HepG2 (cell line): ENCODE data around the gene PPP1R9B. TPM values are rescaled to one million over a fixed set of nuclear protein-coding genes. Genes with fewer than 3 reads are reported as not detected.

Experiments used
- ATRX ChIP-seq: sonication (generic); formaldehyde crosslinking; IDR thresholded peaks from 2 replicates; pipeline ENCODE4 v1.4.0; 2020; ENCODE audit warnings: missing genetic modification reagents, borderline replicate concordance
- CENPBD1 ChIP-seq: sonication (generic); formaldehyde crosslinking; IDR thresholded peaks from 2 replicates; pipeline ENCODE4 v1.8.0; 2022; ENCODE audit warnings: missing genetic modification reagents, low read depth, mild to moderate bottlenecking, borderline replicate concordance
- FOXC1 ChIP-seq: sonication (generic); formaldehyde crosslinking; IDR thresholded peaks from 2 replicates; pipeline ENCODE4 v1.8.0; 2022; ENCODE audit warnings: mild to moderate bottlenecking, missing genetic modification reagents, borderline replicate concordance
- HBP1 ChIP-seq: IDR thresholded peaks from 2 replicates; pipeline ENCODE4 v1.6.1; 2016; ENCODE audit warnings: low read depth, control low read depth
- HDAC2 ChIP-seq: sonication (generic); formaldehyde crosslinking; IDR thresholded peaks from 2 replicates; pipeline ENCODE4 v1.4.0; 2020; ENCODE audit warnings: missing genetic modification reagents
- HNF4A ChIP-seq: sonication (generic); formaldehyde crosslinking; IDR thresholded peaks from 2 replicates; pipeline ENCODE4 v1.4.0; 2020; ENCODE audit warnings: missing genetic modification reagents
- KAT2B ChIP-seq: fragments of 150-350 bp; IDR thresholded peaks from 2 replicates; pipeline ENCODE4 v1.6.1; 2014; ENCODE audit warnings: low read depth, low read length, borderline replicate concordance
- MTF1 ChIP-seq: sonication (generic); formaldehyde crosslinking; IDR thresholded peaks from 2 replicates; pipeline ENCODE4 v1.5.0; 2020; ENCODE audit warnings: missing genetic modification reagents
- MXD4 ChIP-seq: IDR thresholded peaks from 2 replicates; pipeline ENCODE4 v1.6.1; 2016; ENCODE audit warnings: mild to moderate bottlenecking, missing biosample characterization, missing genetic modification reagents
- NFIB ChIP-seq: sonication (generic); formaldehyde crosslinking; IDR thresholded peaks from 2 replicates; pipeline ENCODE4 v1.9.0; 2021; ENCODE audit warnings: missing genetic modification reagents, mild to moderate bottlenecking, borderline replicate concordance
- NFKBIZ ChIP-seq: IDR thresholded peaks from 2 replicates; pipeline ENCODE4 v1.6.1; 2018; ENCODE audit warnings: missing genetic modification reagents, missing compliant biosample characterization
- PRDM10 ChIP-seq: sonication (generic); formaldehyde crosslinking; IDR thresholded peaks from 2 replicates; pipeline ENCODE4 v1.4.0; 2020; ENCODE audit warnings: low read depth, missing genetic modification reagents
- RBM39 ChIP-seq: fragments of 200-400 bp; formaldehyde crosslinking; IDR thresholded peaks from one replicate; pipeline ENCODE4 v1.6.1; 2018; ENCODE audit warnings: antibody characterized with exemption, mild to moderate bottlenecking, low read depth, low read length; ENCODE audit not compliant: poor library complexity, severe bottlenecking
- SMC3 ChIP-seq: IDR thresholded peaks from 2 replicates; pipeline ENCODE4 v1.6.1; 2011; ENCODE audit warnings: low read length, improper control_type of control experiment
- ZBTB44 ChIP-seq: sonication (generic); formaldehyde crosslinking; IDR thresholded peaks from 2 replicates; pipeline ENCODE4 v1.4.0; 2020; ENCODE audit warnings: missing genetic modification reagents
- ZFP37 ChIP-seq: sonication (generic); formaldehyde crosslinking; IDR thresholded peaks from 2 replicates; pipeline ENCODE4 v1.4.0; 2020; ENCODE audit warnings: missing genetic modification reagents, borderline replicate concordance
- ZFP62 ChIP-seq: sonication (generic); formaldehyde crosslinking; IDR thresholded peaks from 2 replicates; pipeline ENCODE4 v1.4.0; 2020; ENCODE audit warnings: missing genetic modification reagents
- ZFX ChIP-seq: sonication (generic); formaldehyde crosslinking; IDR thresholded peaks from 2 replicates; pipeline ENCODE4 v1.4.0; 2020; ENCODE audit warnings: mild to moderate bottlenecking, low read depth, missing genetic modification reagents, moderate library complexity
- ZFY ChIP-seq: sonication (generic); formaldehyde crosslinking; IDR thresholded peaks from 2 replicates; pipeline ENCODE4 v1.4.0; 2020; ENCODE audit warnings: missing genetic modification reagents
- ZNF260 ChIP-seq: sonication (generic); formaldehyde crosslinking; IDR thresholded peaks from 2 replicates; pipeline ENCODE4 v1.4.0; 2020; ENCODE audit warnings: missing genetic modification reagents, low read depth, mild to moderate bottlenecking, borderline replicate concordance
- ZNF569 ChIP-seq: sonication (generic); formaldehyde crosslinking; IDR thresholded peaks from 2 replicates; pipeline ENCODE4 v1.5.0; 2020; ENCODE audit warnings: mild to moderate bottlenecking, missing genetic modification reagents, moderate library complexity, borderline replicate concordance
- polyA plus RNA-seq, 8 experiments: library from polyadenylated mRNA; depleted of rRNA in 3 of 8; stranded (reverse) in 7 of 8; unstranded in 1 of 8; fragments of >200 nt; fragmentation: Illumina TruSeq in 4 of 8; extraction: Trizol in 4 of 8; gene quantifications; 2 replicates each; pipeline versions ENCODE4 v1.2.1 to v1.2.3, GENCODE V29; 2011 to 2016; ENCODE audit warnings: low read depth in 4 of 8, missing spikeins in 1 of 8, mixed read lengths in 1 of 8; ENCODE audit not compliant: insufficient read depth in 1 of 8
- total RNA-seq, 5 experiments: library from RNA; depleted of rRNA; stranded (reverse); fragments of >200 nt; fragmentation: Illumina TruSeq; extraction: Trizol; gene quantifications; 2 replicates each; pipeline ENCODE4 v1.2.3, GENCODE V29; 2016; ENCODE audit warnings: low read depth in 1 of 5

The PPP1R9B gene
- total and polyA plus RNA-seq, 2 of the 13 experiments (the other 11 are each of a cell fraction or from before 2014, with no cell fraction given) = 9.4 to 15.8 TPM

GRCh38 chr17:50177983-50178834, 27.7 kb upstream of the PPP1R9B start (continued):
- TF ChIP-seq PRDM10 = no peak
- no peak for TF ChIP-seq ZNF260 (CRISPR knock-in tag)
- no peak for TF ChIP-seq SMC3
- no peak for TF ChIP-seq ATRX (CRISPR knock-in tag)
- no peak for TF ChIP-seq RBM39
- TF ChIP-seq ZBTB44 = no peak
- TF ChIP-seq HBP1 = no peak
- peak; percentile 68 for TF ChIP-seq HDAC2 (CRISPR knock-in tag)
- TF ChIP-seq MXD4 (CRISPR knock-in tag) = peak; percentile 88
- TF ChIP-seq ZFY (CRISPR knock-in tag) = peak; percentile 32; the same call in 1 of the 2 replicates
- TF ChIP-seq NFIB = no peak
- TF ChIP-seq ZFX = peak; percentile 75
- peak; percentile 37; the same call in 1 of the 2 replicates for TF ChIP-seq NFKBIZ (CRISPR knock-in tag)
- TF ChIP-seq ZFP37 (CRISPR knock-in tag) = no peak
- TF ChIP-seq CENPBD1 = no peak
- TF ChIP-seq ZFP62 (CRISPR knock-in tag) = no peak
- TF ChIP-seq HNF4A (CRISPR knock-in tag) = no peak
- TF ChIP-seq FOXC1 (CRISPR knock-in tag) = no peak
- no peak for TF ChIP-seq ZNF569
- no peak for TF ChIP-seq KAT2B
- TF ChIP-seq MTF1 (CRISPR knock-in tag) = no peak
